Gastroesophageal sphincter (tissue), 3 donors: ENCODE data around the gene ARNT2.

Experiments
- POLR2AphosphoS5 ChIP-seq: sonication (generic); formaldehyde crosslinking; IDR thresholded peaks from one replicate; pipeline ENCODE4 v1.6.1; 2017; ENCODE audit warnings: antibody characterized with exemption
- TF ChIP-seq, protein P1 (sequence below), 4 experiments: fragments of 200-600 bp in 2 of 4; fragments of 450-650 bp in 2 of 4; sonication (generic) in 1 of 4; IDR thresholded peaks; one replicate each; pipeline ENCODE4 v1.5.1; 2017 to 2019; ENCODE audit warnings: antibody characterized with exemption in 4 of 4, mild to moderate bottlenecking in 2 of 4, moderate library complexity in 2 of 4

DNA sequence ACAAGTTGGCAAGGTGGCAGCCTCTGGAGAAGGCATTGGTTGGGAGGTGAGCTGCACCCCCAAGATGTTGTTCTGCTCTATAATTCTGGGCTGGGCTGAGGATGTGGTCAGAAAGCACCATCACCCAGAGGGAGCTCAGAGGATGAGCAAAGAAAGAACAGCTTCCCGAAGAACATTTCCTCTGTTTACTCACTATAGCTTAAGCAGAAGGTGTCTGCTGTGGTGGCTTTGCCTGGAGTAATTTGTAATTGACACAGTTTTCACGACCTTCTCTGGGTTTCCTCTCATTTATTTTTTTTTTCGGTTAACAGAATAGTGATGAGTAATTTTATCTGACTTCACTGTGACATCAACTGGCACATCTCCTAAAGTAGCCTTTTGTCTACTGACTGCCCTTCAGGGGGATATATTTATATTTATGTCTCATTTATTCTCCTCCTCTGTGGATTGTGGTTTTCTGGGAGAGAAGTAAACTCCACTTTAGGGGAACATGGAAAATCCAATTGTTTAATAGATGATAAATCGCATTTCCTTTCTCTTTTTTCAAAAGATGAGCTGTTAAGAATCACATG lies 241.4 kb downstream of the ARNT2 start:
- TF ChIP-seq, protein P1, sequence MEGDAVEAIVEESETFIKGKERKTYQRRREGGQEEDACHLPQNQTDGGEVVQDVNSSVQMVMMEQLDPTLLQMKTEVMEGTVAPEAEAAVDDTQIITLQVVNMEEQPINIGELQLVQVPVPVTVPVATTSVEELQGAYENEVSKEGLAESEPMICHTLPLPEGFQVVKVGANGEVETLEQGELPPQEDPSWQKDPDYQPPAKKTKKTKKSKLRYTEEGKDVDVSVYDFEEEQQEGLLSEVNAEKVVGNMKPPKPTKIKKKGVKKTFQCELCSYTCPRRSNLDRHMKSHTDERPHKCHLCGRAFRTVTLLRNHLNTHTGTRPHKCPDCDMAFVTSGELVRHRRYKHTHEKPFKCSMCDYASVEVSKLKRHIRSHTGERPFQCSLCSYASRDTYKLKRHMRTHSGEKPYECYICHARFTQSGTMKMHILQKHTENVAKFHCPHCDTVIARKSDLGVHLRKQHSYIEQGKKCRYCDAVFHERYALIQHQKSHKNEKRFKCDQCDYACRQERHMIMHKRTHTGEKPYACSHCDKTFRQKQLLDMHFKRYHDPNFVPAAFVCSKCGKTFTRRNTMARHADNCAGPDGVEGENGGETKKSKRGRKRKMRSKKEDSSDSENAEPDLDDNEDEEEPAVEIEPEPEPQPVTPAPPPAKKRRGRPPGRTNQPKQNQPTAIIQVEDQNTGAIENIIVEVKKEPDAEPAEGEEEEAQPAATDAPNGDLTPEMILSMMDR (IDR thresholded peaks at IDR 0.05): no peak
- TF ChIP-seq POLR2AphosphoS5: no peak
